Omental fat pad (tissue), 4 donors: ENCODE measurements around the gene D2HGDH. TPM values are rescaled to one million over a fixed set of nuclear protein-coding genes. Genes with fewer than 3 reads are reported as not detected.

Source experiments
- ATAC-seq: fragments of 150-250 bp; one replicate; pipeline ENCODE4 v1.9.1; 2016; ENCODE audit warnings: mild to moderate bottlenecking, moderate library complexity; ENCODE audit not compliant: low FRiP score
- DNase-seq: peaks from one replicate; pipeline ENCODE4 v3.0.0-alpha.2; 2019; ENCODE audit warnings: low spot score
- CTCF ChIP-seq, 3 donors: fragments of 450-650 bp; IDR thresholded peaks; one replicate each; pipeline ENCODE4 v1.5.1; 2016 to 2017; ENCODE audit warnings: antibody characterized with exemption in 3 of 3, mild to moderate bottlenecking in 3 of 3, moderate library complexity in 2 of 3
- total RNA-seq, 4 donors: library from RNA; depleted of rRNA; stranded (reverse); fragments of >200 nt; gene quantifications; one replicate each; pipeline ENCODE4 v1.1.0, GENCODE V29; 2016

D2HGDH gene
- total RNA-seq, 4 donors from 2014 or later: 12.4 to 31.2 (median 16.9) TPM

- no peak for TF ChIP-seq CTCF (IDR thresholded peaks at IDR 0.05)
- DNase-seq (no peak), ATAC-seq (no peak)
Measured at GRCh38 chr2:241750076-241750840, 15.8 kb downstream of the D2HGDH start.

GRCh38 chr2:241751152-241751551 lies 16.7 kb downstream of the D2HGDH start:
- ATAC-seq: no peak
- TF ChIP-seq CTCF (IDR thresholded peaks at IDR 0.05): no peak
- no peak for DNase-seq

GRCh38 chr2:241751776-241752175 lies 17.3 kb downstream of the D2HGDH start:
- no peak for TF ChIP-seq CTCF (IDR thresholded peaks at IDR 0.05)
- ATAC-seq: no peak
- DNase-seq: no peak

GRCh38 chr2:241752253-241752652 lies 17.8 kb downstream of the D2HGDH start:
- no peak for TF ChIP-seq CTCF (IDR thresholded peaks at IDR 0.05)
- no peak for ATAC-seq
- no peak for DNase-seq

GRCh38 chr2:241752689-241753276 lies 18.4 kb downstream of the D2HGDH start:
- DNase-seq (no peak), ATAC-seq (no peak)
- TF ChIP-seq CTCF (IDR thresholded peaks at IDR 0.05): no peak

GRCh38 chr2:241753493-241753892 lies 19.1 kb downstream of the D2HGDH start:
- no peak for TF ChIP-seq CTCF (IDR thresholded peaks at IDR 0.05)

GRCh38 chr2:241754042-241754441 lies 19.6 kb downstream of the D2HGDH start:
- no peak for DNase-seq
- no peak for ATAC-seq
- no peak for TF ChIP-seq CTCF (IDR thresholded peaks at IDR 0.05)

More at GRCh38 chr2:241753493-241753892, 19.1 kb downstream of the D2HGDH start:
- DNase-seq (no peak), ATAC-seq (no peak)
